ENCODE measurements around the gene RAB35. TPM values are rescaled to one million over a fixed set of nuclear protein-coding genes. Genes with fewer than 3 reads are reported as not detected.

The RAB35 gene
- polyA plus RNA-seq, 1 donor from 2014 or later, result 60.2 TPM

DNA sequence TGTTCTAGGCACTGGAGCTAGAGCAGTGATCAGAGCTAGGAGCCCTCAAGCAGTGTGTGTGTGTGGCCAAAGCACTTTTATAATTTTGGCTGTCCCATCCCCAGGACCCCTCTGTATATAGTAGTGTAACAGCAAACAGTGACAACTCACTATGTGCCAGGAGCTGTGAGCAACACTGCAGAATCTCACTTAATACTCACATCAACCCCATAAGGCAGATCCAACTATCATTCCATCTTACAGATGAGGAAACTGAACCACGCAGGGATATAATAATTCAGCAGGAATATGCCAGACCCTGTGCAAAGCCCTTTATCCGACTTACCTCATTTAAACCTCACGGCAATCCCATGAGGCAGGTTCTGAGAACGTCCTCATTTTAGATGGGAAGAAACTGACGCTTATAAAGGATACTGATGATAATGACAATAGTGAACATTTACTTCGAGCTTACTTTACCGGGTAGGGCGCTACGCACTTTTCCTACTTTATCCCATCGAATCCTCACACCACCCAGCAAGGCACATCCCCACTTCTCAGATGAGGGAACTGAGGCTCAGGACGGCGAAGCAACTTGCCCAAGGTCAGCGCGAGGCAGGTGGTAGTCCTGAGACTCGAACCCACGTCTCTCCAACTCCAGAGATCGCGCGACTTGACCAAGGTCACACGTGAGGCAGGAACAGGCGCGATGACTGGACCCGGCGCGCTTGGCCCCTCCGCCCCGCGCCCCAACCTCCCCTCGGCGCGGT is 687 bp downstream of the RAB35 start:
- Histone ChIP-seq H3K79me2 (replicated peaks; ENCODE audit: insufficient read depth, low read length) (peaks cover 40% of the 10 kb centered on the region), H4K20me1 (ENCODE audit: insufficient read depth) (no peaks in the 10 kb centered on the region), H3K27me3 (ENCODE audit: insufficient read depth, low read depth, low read length) (no peaks in the 10 kb centered on the region), H3F3A (ENCODE audit: insufficient read depth, low read length, poor library complexity, severe bottlenecking) (no peaks in the 10 kb centered on the region), H3K9me3 (ENCODE audit: low read length) (no peaks in the 10 kb centered on the region), H3K4me3 (ENCODE audit: low read length) (peak overlapping the region; percentile 95), H2AFZ (ENCODE audit: low read depth, low read length) (no peak overlapping the region), H3K9me2 (ENCODE audit: insufficient read depth, low read length) (no peaks in the 10 kb centered on the region), H3K4me2 (ENCODE audit: low read length) (peak overlapping the region; percentile 77), H3K9ac (ENCODE audit: low read length) (peak overlapping the region; percentile 58), H3K27ac (ENCODE audit: low read length) (peak overlapping the region; percentile 16), H3K36me3 (ENCODE audit: insufficient read depth, low read length) (no peaks in the 10 kb centered on the region)
- TF ChIP-seq RAD21 (conservative IDR thresholded peaks at IDR 0.05) (no peak), MXI1 (conservative IDR thresholded peaks at IDR 0.05; ENCODE audit: poor library complexity, severe bottlenecking) (no peak), SMC3 (conservative IDR thresholded peaks at IDR 0.05; ENCODE audit: poor library complexity) (no peak), TAF1 (IDR thresholded peaks at IDR 0.05; ENCODE audit: low read depth) (no peak), POLR2AphosphoS5 (IDR thresholded peaks at IDR 0.05) (no peak), EP300 (conservative IDR thresholded peaks at IDR 0.05; ENCODE audit: poor library complexity, severe bottlenecking) (no peak), EZH2 (IDR thresholded peaks at IDR 0.05; ENCODE audit: borderline replicate concordance, insufficient read depth, low read length, poor library complexity, severe bottlenecking) (no peak)
- TF ChIP-seq, protein P1, sequence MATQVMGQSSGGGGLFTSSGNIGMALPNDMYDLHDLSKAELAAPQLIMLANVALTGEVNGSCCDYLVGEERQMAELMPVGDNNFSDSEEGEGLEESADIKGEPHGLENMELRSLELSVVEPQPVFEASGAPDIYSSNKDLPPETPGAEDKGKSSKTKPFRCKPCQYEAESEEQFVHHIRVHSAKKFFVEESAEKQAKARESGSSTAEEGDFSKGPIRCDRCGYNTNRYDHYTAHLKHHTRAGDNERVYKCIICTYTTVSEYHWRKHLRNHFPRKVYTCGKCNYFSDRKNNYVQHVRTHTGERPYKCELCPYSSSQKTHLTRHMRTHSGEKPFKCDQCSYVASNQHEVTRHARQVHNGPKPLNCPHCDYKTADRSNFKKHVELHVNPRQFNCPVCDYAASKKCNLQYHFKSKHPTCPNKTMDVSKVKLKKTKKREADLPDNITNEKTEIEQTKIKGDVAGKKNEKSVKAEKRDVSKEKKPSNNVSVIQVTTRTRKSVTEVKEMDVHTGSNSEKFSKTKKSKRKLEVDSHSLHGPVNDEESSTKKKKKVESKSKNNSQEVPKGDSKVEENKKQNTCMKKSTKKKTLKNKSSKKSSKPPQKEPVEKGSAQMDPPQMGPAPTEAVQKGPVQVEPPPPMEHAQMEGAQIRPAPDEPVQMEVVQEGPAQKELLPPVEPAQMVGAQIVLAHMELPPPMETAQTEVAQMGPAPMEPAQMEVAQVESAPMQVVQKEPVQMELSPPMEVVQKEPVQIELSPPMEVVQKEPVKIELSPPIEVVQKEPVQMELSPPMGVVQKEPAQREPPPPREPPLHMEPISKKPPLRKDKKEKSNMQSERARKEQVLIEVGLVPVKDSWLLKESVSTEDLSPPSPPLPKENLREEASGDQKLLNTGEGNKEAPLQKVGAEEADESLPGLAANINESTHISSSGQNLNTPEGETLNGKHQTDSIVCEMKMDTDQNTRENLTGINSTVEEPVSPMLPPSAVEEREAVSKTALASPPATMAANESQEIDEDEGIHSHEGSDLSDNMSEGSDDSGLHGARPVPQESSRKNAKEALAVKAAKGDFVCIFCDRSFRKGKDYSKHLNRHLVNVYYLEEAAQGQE (IDR thresholded peaks at IDR 0.05; ENCODE audit: borderline replicate concordance), result no peak
- TF ChIP-seq, protein P2, sequence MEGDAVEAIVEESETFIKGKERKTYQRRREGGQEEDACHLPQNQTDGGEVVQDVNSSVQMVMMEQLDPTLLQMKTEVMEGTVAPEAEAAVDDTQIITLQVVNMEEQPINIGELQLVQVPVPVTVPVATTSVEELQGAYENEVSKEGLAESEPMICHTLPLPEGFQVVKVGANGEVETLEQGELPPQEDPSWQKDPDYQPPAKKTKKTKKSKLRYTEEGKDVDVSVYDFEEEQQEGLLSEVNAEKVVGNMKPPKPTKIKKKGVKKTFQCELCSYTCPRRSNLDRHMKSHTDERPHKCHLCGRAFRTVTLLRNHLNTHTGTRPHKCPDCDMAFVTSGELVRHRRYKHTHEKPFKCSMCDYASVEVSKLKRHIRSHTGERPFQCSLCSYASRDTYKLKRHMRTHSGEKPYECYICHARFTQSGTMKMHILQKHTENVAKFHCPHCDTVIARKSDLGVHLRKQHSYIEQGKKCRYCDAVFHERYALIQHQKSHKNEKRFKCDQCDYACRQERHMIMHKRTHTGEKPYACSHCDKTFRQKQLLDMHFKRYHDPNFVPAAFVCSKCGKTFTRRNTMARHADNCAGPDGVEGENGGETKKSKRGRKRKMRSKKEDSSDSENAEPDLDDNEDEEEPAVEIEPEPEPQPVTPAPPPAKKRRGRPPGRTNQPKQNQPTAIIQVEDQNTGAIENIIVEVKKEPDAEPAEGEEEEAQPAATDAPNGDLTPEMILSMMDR (IDR thresholded peaks at IDR 0.05; ENCODE audit: poor library complexity, severe bottlenecking), result no peak

DNA sequence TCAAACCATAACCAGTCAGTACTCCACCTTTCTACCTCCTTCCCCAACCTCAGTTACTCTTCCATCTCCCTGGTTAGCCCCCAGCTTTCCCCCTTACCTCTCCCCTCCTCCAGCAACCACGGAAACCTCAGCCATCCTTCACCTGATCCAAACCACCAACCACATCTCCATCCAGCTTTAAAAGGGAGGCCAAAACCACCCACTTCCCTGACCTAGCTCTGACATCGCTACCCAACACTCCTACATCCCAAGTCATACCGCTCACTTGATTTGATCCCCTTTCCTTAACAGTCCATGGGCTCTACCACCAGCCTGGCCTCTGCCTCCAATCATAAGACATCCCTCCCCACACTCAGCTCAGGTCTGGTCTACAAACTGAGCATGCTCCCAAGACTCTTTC is 1.5 kb downstream of the RAB35 start:
- Histone ChIP-seq H3K27ac (ENCODE audit: low read length) (no peak overlapping the region), H3K27me3 (ENCODE audit: insufficient read depth, low read depth, low read length) (no peaks in the 10 kb centered on the region), H4K20me1 (ENCODE audit: insufficient read depth) (no peaks in the 10 kb centered on the region), H3K4me3 (ENCODE audit: low read length) (peak overlapping the region; percentile 95), H3K9ac (ENCODE audit: low read length) (no peak overlapping the region), H2AFZ (ENCODE audit: low read depth, low read length) (no peak overlapping the region), H3F3A (ENCODE audit: insufficient read depth, low read length, poor library complexity, severe bottlenecking) (no peaks in the 10 kb centered on the region), H3K4me2 (ENCODE audit: low read length) (peak overlapping the region; percentile 77), H3K9me2 (ENCODE audit: insufficient read depth, low read length) (no peaks in the 10 kb centered on the region), H3K9me3 (ENCODE audit: low read length) (no peaks in the 10 kb centered on the region), H3K36me3 (ENCODE audit: insufficient read depth, low read length) (no peaks in the 10 kb centered on the region), H3K79me2 (replicated peaks; ENCODE audit: insufficient read depth, low read length) (peaks cover 40% of the 10 kb centered on the region)
- no peak for TF ChIP-seq EZH2 (IDR thresholded peaks at IDR 0.05; ENCODE audit: borderline replicate concordance, insufficient read depth, low read length, poor library complexity, severe bottlenecking)

Data from neural cell (in vitro differentiated cells).